ENCODE measurements around the gene SLC9C2. TPM values are rescaled to one million over a fixed set of nuclear protein-coding genes. Genes with fewer than 3 reads are reported as not detected.

Gene SLC9C2
- total RNA-seq, 1 experiment from 2014 or later = not detected

Other genes with a start within 250 kb of the SLC9C2 start
- gene PRDX6, start 125.7 kb downstream of the SLC9C2 start, total RNA-seq (2014; rRNA removed; shearing (Covaris generic)) = 259 and 265 TPM in 2 replicates
- not detected in 2 replicates for gene TEX50, start 32.3 kb upstream of the SLC9C2 start, total RNA-seq (2014; rRNA removed; shearing (Covaris generic))
- gene ANKRD45, start 66.8 kb upstream of the SLC9C2 start, total RNA-seq (2014; rRNA removed; shearing (Covaris generic)) = not detected in 2 replicates
- gene KLHL20, start 111.9 kb upstream of the SLC9C2 start, total RNA-seq (2014; rRNA removed; shearing (Covaris generic)) = 11.3 and 14.1 TPM in 2 replicates
- gene DARS2, start 221.6 kb upstream of the SLC9C2 start, total RNA-seq (2014; rRNA removed; shearing (Covaris generic)) = 29.4 and 29.7 TPM in 2 replicates
- 37.4 and 38.3 TPM in 2 replicates for gene CENPL, start 221.8 kb upstream of the SLC9C2 start, total RNA-seq (2014; rRNA removed; shearing (Covaris generic))

Measured in SJCRH30 (cell line).